ENCODE measurements around the gene CDT1. TPM values are rescaled to one million over a fixed set of nuclear protein-coding genes. Genes with fewer than 3 reads are reported as not detected.

CDT1 gene
- total and polyA plus RNA-seq, 10 of the 15 experiments (the other 5 are each of a cell fraction or from before 2014, with no cell fraction given) = 0.50 to 87.6 (median 8.8) TPM

- TF ChIP-seq TCF3 (IDR thresholded peaks at IDR 0.05; ENCODE audit: borderline replicate concordance, insufficient read depth, low read depth, low read length) = no peak
- TF ChIP-seq E4F1 (IDR thresholded peaks at IDR 0.05; ENCODE audit: borderline replicate concordance, partially characterized antibody) = no peak
- no peak for TF ChIP-seq RCOR1 (conservative IDR thresholded peaks at IDR 0.05; ENCODE audit: low read depth, low read length)
- no peak for TF ChIP-seq POLR2A (IDR thresholded peaks at IDR 0.05; ENCODE audit: low read depth, low read length)
- no peak for TF ChIP-seq HCFC1 (IDR thresholded peaks at IDR 0.05; ENCODE audit: low read length)
- no peak for TF ChIP-seq CUX1 (IDR thresholded peaks at IDR 0.05; ENCODE audit: insufficient replicate concordance, low read depth, low read length)
- no peak for TF ChIP-seq MTA2 (IDR thresholded peaks at IDR 0.05; ENCODE audit: low read depth)
- TF ChIP-seq ATF7 (IDR thresholded peaks at IDR 0.05; ENCODE audit: low read depth) = no peak
- no peak for TF ChIP-seq NFIC (IDR thresholded peaks at IDR 0.05; ENCODE audit: low read depth, low read length)
- TF ChIP-seq RELB (IDR thresholded peaks at IDR 0.05; ENCODE audit: low read depth) = no peak
- TF ChIP-seq ZNF384 (IDR thresholded peaks at IDR 0.05; ENCODE audit: borderline replicate concordance, low read depth, low read length) = no peak
These were observed 2.4 kb downstream of the CDT1 start (continued) for GRCh38 chr16:88805887-88806393.
